SK-N-SH (cell line): Measurements from ENCODE around the gene UFSP1. TPM values are rescaled to one million over a fixed set of nuclear protein-coding genes. Genes with fewer than 3 reads are reported as not detected.

Experiments used
- CTCF ChIA-PET: fragments of 300-600, 350-600 bp; formaldehyde crosslinking; extraction: SDS; loops from one replicate; lab custom pipeline; 2021; lab: Yijun Ruan, JAX
- POLR2A ChIA-PET: fragments of 350-600 bp; sonication (Branson Sonifier 250); formaldehyde crosslinking; extraction: SDS; loops from one replicate; lab custom pipeline; 2020; ENCODE audit warnings: antibody characterized with exemption, inconsistent platforms; lab: Yijun Ruan, JAX
- DNase-seq: peaks from one replicate; pipeline ENCODE4 v3.0.0; 2012
- H2AFZ ChIP-seq: fragments of 200-600 bp; sonication (generic); 2 replicates; pipeline ENCODE4 v1.8.1; 2016; ENCODE audit warnings: antibody characterized with exemption, mild to moderate bottlenecking, low read depth
- H3F3A ChIP-seq: fragments of 200-600 bp; sonication (generic); replicated peaks from 2 replicates; pipeline ENCODE3; 2016; ENCODE audit warnings: antibody characterized with exemption, mild to moderate bottlenecking; ENCODE audit not compliant: insufficient read depth
- H3K27ac ChIP-seq, 2 experiments: fragments of 200-500 bp in 1 of 2; fragments of 200-600 bp in 1 of 2; sonication (Bioruptor generic) in 1 of 2; sonication (generic), shearing (Covaris generic) in 1 of 2; 2 replicates each; pipeline versions ENCODE4 v1.5.1 to v1.6.1; 2014 to 2016; ENCODE audit warnings: low read depth in 2 of 2, inconsistent platforms in 1 of 2, low read length in 1 of 2, mild to moderate bottlenecking in 1 of 2, mixed read lengths in 1 of 2
- H3K27me3 ChIP-seq: fragments of 200-600 bp; sonication (generic), shearing (Covaris generic); 2 replicates; pipeline ENCODE4 v1.6.1; 2016; ENCODE audit warnings: mixed run types; ENCODE audit not compliant: insufficient read depth
- H3K36me3 ChIP-seq, 2 experiments: fragments of 200-500 bp in 1 of 2; fragments of 200-600 bp in 1 of 2; sonication (Bioruptor generic) in 1 of 2; sonication (generic) in 1 of 2; replicated peaks in 1 of 2; 2 replicates each; pipeline versions ENCODE3 to v1.5.1; 2014 to 2016; ENCODE audit warnings: low read length in 1 of 2, mild to moderate bottlenecking in 1 of 2; ENCODE audit not compliant: insufficient read depth in 2 of 2, control insufficient read depth in 1 of 2
- H3K4me1 ChIP-seq, 2 experiments: fragments of 200-500 bp in 1 of 2; fragments of 200-600 bp in 1 of 2; sonication (Bioruptor generic) in 1 of 2; sonication (generic), shearing (Covaris generic) in 1 of 2; 2 replicates each; pipeline versions ENCODE4 v1.5.1 to v1.6.1; 2014 to 2016; ENCODE audit warnings: low read depth in 1 of 2, low read length in 1 of 2, mixed run types in 1 of 2; ENCODE audit not compliant: insufficient read depth in 2 of 2, control insufficient read depth in 1 of 2
- H3K4me2 ChIP-seq: fragments of 200-600 bp; sonication (generic), shearing (Covaris generic); 2 replicates; pipeline ENCODE4 v1.6.1; 2017; ENCODE audit warnings: mixed run types
- H3K4me3 ChIP-seq, 2 experiments: fragments of 200-500 bp in 1 of 2; fragments of 200-600 bp in 1 of 2; sonication (Bioruptor generic) in 1 of 2; sonication (generic), shearing (Covaris generic) in 1 of 2; 2 replicates each; pipeline versions ENCODE4 v1.5.1 to v1.8.1; 2014 to 2016; ENCODE audit warnings: low read depth in 2 of 2, inconsistent platforms in 1 of 2, low read length in 1 of 2, mild to moderate bottlenecking in 1 of 2, mixed read lengths in 1 of 2, moderate library complexity in 1 of 2
- H3K79me2 ChIP-seq: fragments of 200-600 bp; sonication (generic); 2 replicates; pipeline ENCODE4 v1.8.1; 2017; ENCODE audit warnings: mild to moderate bottlenecking; ENCODE audit not compliant: insufficient read depth
- H3K9ac ChIP-seq: fragments of 200-600 bp; sonication (generic); 2 replicates; pipeline ENCODE4 v1.6.1; 2017; ENCODE audit warnings: mixed run types
- H3K9me2 ChIP-seq: fragments of 200-600 bp; sonication (generic); 2 replicates; pipeline ENCODE4 v1.6.1; 2017; ENCODE audit warnings: mixed run types
- H3K9me3 ChIP-seq: fragments of 200-600 bp; sonication (generic); 2 replicates; pipeline ENCODE4 v1.6.1; 2017; ENCODE audit warnings: mixed run types, mild to moderate bottlenecking, moderate library complexity
- H4K20me1 ChIP-seq: fragments of 200-600 bp; sonication (generic); 2 replicates; pipeline ENCODE4 v1.6.1; 2017; ENCODE audit warnings: mild to moderate bottlenecking, mixed run types; ENCODE audit not compliant: insufficient read depth
- ELF1 ChIP-seq: IDR thresholded peaks from 2 replicates; pipeline ENCODE4 v1.4.0; 2012
- GATA2 ChIP-seq: sonication (generic); formaldehyde crosslinking; IDR thresholded peaks from 2 replicates; pipeline ENCODE4 v1.5.0; 2020; ENCODE audit warnings: mild to moderate bottlenecking, missing genetic modification reagents
- MEF2A ChIP-seq: IDR thresholded peaks from 2 replicates; pipeline ENCODE4 v1.4.0; 2012; ENCODE audit warnings: low read depth, borderline replicate concordance
- NFIC ChIP-seq: IDR thresholded peaks from 2 replicates; pipeline ENCODE4 v1.4.0; 2012; ENCODE audit warnings: borderline replicate concordance
- POLR2AphosphoS5 ChIP-seq: IDR thresholded peaks from 2 replicates; pipeline ENCODE4 v1.6.1; 2012; ENCODE audit warnings: low read depth, low read length
- RXRA ChIP-seq: IDR thresholded peaks from 2 replicates; pipeline ENCODE4 v1.4.0; 2012; ENCODE audit warnings: low read depth, mild to moderate bottlenecking, borderline replicate concordance
- SMC3 ChIP-seq: IDR thresholded peaks from 2 replicates; pipeline ENCODE4 v1.6.1; 2012; ENCODE audit warnings: low read depth, low read length, improper control_type of control experiment
- WGBS: methylation state at CpG from one replicate; pipeline ENCODE4 v1.1.6; 2017; ENCODE audit warnings: low lambda C conversion rate; 5-methylcytosine and 5-hydroxymethylcytosine counted together
- polyA plus RNA-seq, 3 experiments: library from polyadenylated mRNA; depleted of rRNA; stranded (reverse); fragments of >200 nt; gene quantifications; 2 replicates each; pipeline ENCODE4 v1.2.3, GENCODE V29; 2012
- small RNA-seq, 7 experiments: library from RNA; depleted of rRNA; stranded (forward); fragments of <200 nt; gene quantifications; one replicate each; pipeline ENCODE3, GENCODE V24; 2012
- TF ChIP-seq, protein P1 (sequence below): IDR thresholded peaks from 2 replicates; pipeline ENCODE4 v1.4.0; 2012; ENCODE audit warnings: low read depth, borderline replicate concordance
- TF ChIP-seq, protein P2 (sequence below): fragments of 150-350 bp; IDR thresholded peaks from 2 replicates; pipeline ENCODE4 v1.6.1; 2016; ENCODE audit warnings: mild to moderate bottlenecking, low read depth, low read length
- TF ChIP-seq, protein P3 (sequence below): IDR thresholded peaks from 2 replicates; pipeline ENCODE4 v1.6.1; 2012; ENCODE audit warnings: mild to moderate bottlenecking, low read depth, low read length, moderate library complexity

The UFSP1 gene
- polyA plus RNA-seq, 1 of the 3 experiments (the other 2 are of a cell fraction) = 4.5 TPM

DNA sequence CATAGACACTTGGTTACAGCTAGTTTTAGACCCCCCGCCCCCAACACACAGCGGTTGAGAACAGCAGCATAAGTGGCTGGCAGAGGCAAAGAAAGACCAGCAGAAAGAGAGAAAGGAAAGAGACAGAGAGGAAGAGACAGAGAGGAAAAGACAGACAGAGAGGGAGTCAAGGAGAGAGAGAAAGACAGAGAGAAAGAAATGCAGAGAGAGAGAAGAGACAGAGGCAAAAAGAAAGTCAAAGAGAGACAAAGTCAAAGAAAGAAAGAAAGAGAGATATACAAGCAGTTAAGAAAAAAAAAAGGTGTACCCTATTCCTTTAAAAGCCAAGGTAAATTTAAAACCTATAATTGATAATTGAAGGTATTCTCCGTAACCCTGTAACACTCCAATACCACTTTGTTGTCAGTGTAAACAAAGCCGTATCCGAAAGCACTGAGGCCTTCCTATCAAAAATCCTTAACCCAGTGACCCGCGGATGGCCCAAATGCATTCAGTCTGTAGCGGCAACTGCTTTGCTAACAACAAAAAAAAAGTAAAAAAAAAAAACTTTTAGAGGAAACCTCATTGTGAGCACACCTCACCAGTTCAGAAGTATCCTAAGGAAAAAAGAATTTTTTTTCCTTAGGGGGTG lies 48.9 kb downstream of the UFSP1 start:
- no peak for DNase-seq
- no peaks in the 10 kb centered on the region for H3K79me2 ChIP-seq
- no peaks in the 10 kb centered on the region for H4K20me1 ChIP-seq
- ChIA-PET POLR2A (no interaction called here), CTCF (no interaction called here)
- no peak overlapping the region for H3K4me2 ChIP-seq
- no peak overlapping the region for H3K27ac ChIP-seq
- no peaks in the 10 kb centered on the region for H3K27me3 ChIP-seq
- H3K4me3 ChIP-seq = no peak overlapping the region
- no peaks in the 10 kb centered on the region for H3F3A ChIP-seq
- 89% methylated on average over 8 of the region's 8 CpGs for WGBS
- no peak overlapping the region for H3K9ac ChIP-seq
- H2AFZ ChIP-seq = no peak overlapping the region
- H3K9me2 ChIP-seq = no peaks in the 10 kb centered on the region
- no peaks in the 10 kb centered on the region for H3K36me3 ChIP-seq
- no peaks in the 10 kb centered on the region for H3K9me3 ChIP-seq
- TF ChIP-seq, protein P1, sequence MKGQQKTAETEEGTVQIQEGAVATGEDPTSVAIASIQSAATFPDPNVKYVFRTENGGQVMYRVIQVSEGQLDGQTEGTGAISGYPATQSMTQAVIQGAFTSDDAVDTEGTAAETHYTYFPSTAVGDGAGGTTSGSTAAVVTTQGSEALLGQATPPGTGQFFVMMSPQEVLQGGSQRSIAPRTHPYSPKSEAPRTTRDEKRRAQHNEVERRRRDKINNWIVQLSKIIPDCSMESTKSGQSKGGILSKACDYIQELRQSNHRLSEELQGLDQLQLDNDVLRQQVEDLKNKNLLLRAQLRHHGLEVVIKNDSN = no peak
- TF ChIP-seq, protein P2, sequence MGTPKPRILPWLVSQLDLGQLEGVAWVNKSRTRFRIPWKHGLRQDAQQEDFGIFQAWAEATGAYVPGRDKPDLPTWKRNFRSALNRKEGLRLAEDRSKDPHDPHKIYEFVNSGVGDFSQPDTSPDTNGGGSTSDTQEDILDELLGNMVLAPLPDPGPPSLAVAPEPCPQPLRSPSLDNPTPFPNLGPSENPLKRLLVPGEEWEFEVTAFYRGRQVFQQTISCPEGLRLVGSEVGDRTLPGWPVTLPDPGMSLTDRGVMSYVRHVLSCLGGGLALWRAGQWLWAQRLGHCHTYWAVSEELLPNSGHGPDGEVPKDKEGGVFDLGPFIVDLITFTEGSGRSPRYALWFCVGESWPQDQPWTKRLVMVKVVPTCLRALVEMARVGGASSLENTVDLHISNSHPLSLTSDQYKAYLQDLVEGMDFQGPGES = no peak
- TF ChIP-seq ELF1 = no peak
- TF ChIP-seq GATA2 (CRISPR knock-in tag) = no peak
- no peak for TF ChIP-seq NFIC
- TF ChIP-seq MEF2A = no peak
- no peak for TF ChIP-seq SMC3
- H3K4me1 ChIP-seq = no peaks in the 10 kb centered on the region

DNA sequence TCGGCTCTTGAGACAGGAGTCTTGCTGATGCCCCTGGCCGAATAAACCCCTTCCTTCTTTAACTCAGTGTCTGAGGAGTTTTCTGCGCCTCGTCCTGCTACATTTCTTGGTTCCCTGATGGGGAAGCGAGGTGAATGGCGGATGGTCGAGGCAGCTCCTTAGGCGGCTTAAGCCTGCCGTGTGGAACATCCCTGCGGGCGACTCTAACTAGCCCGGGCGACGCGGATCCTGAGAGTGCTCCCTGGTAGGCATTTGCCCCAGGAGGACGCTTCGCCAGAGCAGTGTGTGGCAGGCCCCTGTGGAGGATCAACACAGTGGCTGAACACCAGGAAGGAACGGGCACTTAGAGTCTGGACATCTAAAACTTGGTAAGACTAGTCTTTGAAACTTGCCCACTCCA lies 50.2 kb downstream of the UFSP1 start:
- H3K4me1 ChIP-seq = no peaks in the 10 kb centered on the region
- no peaks in the 10 kb centered on the region for H3K27me3 ChIP-seq
- no peaks in the 10 kb centered on the region for H4K20me1 ChIP-seq
- no peaks in the 10 kb centered on the region for H3K9me3 ChIP-seq
- TF ChIP-seq ELF1 = no peak
- TF ChIP-seq, protein P3, sequence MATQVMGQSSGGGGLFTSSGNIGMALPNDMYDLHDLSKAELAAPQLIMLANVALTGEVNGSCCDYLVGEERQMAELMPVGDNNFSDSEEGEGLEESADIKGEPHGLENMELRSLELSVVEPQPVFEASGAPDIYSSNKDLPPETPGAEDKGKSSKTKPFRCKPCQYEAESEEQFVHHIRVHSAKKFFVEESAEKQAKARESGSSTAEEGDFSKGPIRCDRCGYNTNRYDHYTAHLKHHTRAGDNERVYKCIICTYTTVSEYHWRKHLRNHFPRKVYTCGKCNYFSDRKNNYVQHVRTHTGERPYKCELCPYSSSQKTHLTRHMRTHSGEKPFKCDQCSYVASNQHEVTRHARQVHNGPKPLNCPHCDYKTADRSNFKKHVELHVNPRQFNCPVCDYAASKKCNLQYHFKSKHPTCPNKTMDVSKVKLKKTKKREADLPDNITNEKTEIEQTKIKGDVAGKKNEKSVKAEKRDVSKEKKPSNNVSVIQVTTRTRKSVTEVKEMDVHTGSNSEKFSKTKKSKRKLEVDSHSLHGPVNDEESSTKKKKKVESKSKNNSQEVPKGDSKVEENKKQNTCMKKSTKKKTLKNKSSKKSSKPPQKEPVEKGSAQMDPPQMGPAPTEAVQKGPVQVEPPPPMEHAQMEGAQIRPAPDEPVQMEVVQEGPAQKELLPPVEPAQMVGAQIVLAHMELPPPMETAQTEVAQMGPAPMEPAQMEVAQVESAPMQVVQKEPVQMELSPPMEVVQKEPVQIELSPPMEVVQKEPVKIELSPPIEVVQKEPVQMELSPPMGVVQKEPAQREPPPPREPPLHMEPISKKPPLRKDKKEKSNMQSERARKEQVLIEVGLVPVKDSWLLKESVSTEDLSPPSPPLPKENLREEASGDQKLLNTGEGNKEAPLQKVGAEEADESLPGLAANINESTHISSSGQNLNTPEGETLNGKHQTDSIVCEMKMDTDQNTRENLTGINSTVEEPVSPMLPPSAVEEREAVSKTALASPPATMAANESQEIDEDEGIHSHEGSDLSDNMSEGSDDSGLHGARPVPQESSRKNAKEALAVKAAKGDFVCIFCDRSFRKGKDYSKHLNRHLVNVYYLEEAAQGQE = no peak
- TF ChIP-seq POLR2AphosphoS5 = no peak
- TF ChIP-seq RXRA = no peak
- H3K4me3 ChIP-seq = no peak overlapping the region
- H3K27ac ChIP-seq = no peak overlapping the region
- H3F3A ChIP-seq = no peaks in the 10 kb centered on the region
- H3K9ac ChIP-seq = no peak overlapping the region
- DNase-seq = no peak
- no peak overlapping the region for H2AFZ ChIP-seq
- no peaks in the 10 kb centered on the region for H3K36me3 ChIP-seq
- H3K9me2 ChIP-seq = no peaks in the 10 kb centered on the region
- POLR2A ChIA-PET = interaction anchor here (0.6 kb wide), 2 partner anchors 1223 to 1617 kb away, joined by 3 read pairs; no protein-coding TSS in a partner anchor
- H3K4me2 ChIP-seq = no peak overlapping the region
- CTCF ChIA-PET = interaction anchor here (0.6 to 1.3 kb wide), 2 partner anchors 13 to 110 kb away, joined by 3 read pairs; partner anchors contain the start of gene SLC12A9
- no peaks in the 10 kb centered on the region for H3K79me2 ChIP-seq
- 92% methylated on average over 18 of the region's 18 CpGs for WGBS

Small RNA genes within 50 kb of the gene (small RNA-seq; reads per million reads assigned to genes)
- gene RN7SL549P = 0 reads per million in 7 experiments
- gene RPS29P15 = 0 reads per million in 7 experiments

Other genes starting within 250 kb of the UFSP1 start
- 0.30 and 0.32 TPM in 2 replicates for gene TFR2, start 248.2 kb downstream of the UFSP1 start, polyA plus RNA-seq (2012; rRNA removed)
- 0.67 and 0.93 TPM in 2 replicates for gene ACTL6B, start 233.3 kb downstream of the UFSP1 start, polyA plus RNA-seq (2012; rRNA removed)
- gene GNB2, start 216.0 kb downstream of the UFSP1 start, polyA plus RNA-seq (2012; rRNA removed) = 276 and 398 TPM in 2 replicates
- gene GIGYF1, start 195.5 kb downstream of the UFSP1 start, polyA plus RNA-seq (2012; rRNA removed) = 17.4 and 19.4 TPM in 2 replicates
- 63.8 and 81.8 TPM in 2 replicates for gene POP7, start 183.6 kb downstream of the UFSP1 start, polyA plus RNA-seq (2012; rRNA removed)
- not detected in 2 replicates for gene EPO, start 169.2 kb downstream of the UFSP1 start, polyA plus RNA-seq (2012; rRNA removed)
- gene ZAN, start 156.1 kb downstream of the UFSP1 start, polyA plus RNA-seq (2012; rRNA removed) = not detected in 2 replicates
- gene EPHB4, start 62.2 kb downstream of the UFSP1 start, polyA plus RNA-seq (2012; rRNA removed) = 51.1 and 64.4 TPM in 2 replicates
- gene SLC12A9, start 37.0 kb downstream of the UFSP1 start, polyA plus RNA-seq (2012; rRNA removed) = 29.7 and 31.0 TPM in 2 replicates
- gene TRIP6, start 22.3 kb downstream of the UFSP1 start, polyA plus RNA-seq (2012; rRNA removed) = 6.4 and 6.5 TPM in 2 replicates
- 76.5 and 92.7 TPM in 2 replicates for gene SRRT, start 14.6 kb downstream of the UFSP1 start, polyA plus RNA-seq (2012; rRNA removed)
- 1.8 and 2.1 TPM in 2 replicates for gene ACHE, start 6.2 kb upstream of the UFSP1 start, polyA plus RNA-seq (2012; rRNA removed)
- 0.03 and 0.11 TPM in 2 replicates for gene MUC3A, start 59.8 kb upstream of the UFSP1 start, polyA plus RNA-seq (2012; rRNA removed)
- 0.18 TPM in 1 of 2 replicates, not detected in the other for gene MUC12, start 79.8 kb upstream of the UFSP1 start, polyA plus RNA-seq (2012; rRNA removed)
- gene MUC17, start 130.4 kb upstream of the UFSP1 start, polyA plus RNA-seq (2012; rRNA removed) = not detected in 2 replicates
- 2.5 and 2.9 TPM in 2 replicates for gene TRIM56, start 195.8 kb upstream of the UFSP1 start, polyA plus RNA-seq (2012; rRNA removed)
- gene SERPINE1, start 237.4 kb upstream of the UFSP1 start, polyA plus RNA-seq (2012; rRNA removed) = 4,174 and 5,753 TPM in 2 replicates